Peyer's patch (tissue), 4 donors: ENCODE data around the gene RNF31.

Experiments
- CTCF ChIP-seq, 6 experiments: fragments of 450-650 bp in 4 of 6; fragments of 200-600 bp in 2 of 6; sonication (generic) in 1 of 6; IDR thresholded peaks; one replicate each; pipeline ENCODE4 v1.5.1; 2017 to 2019; ENCODE audit warnings: antibody characterized with exemption in 6 of 6, mild to moderate bottlenecking in 3 of 6, moderate library complexity in 1 of 6
- POLR2A ChIP-seq, 2 donors: fragments of 450-650 bp; IDR thresholded peaks; one replicate each; pipeline ENCODE4 v1.5.1; 2017; ENCODE audit warnings: antibody characterized with exemption in 2 of 2, mild to moderate bottlenecking in 2 of 2, moderate library complexity in 2 of 2

- no peak for TF ChIP-seq POLR2A (IDR thresholded peaks at IDR 0.05)
- TF ChIP-seq CTCF (IDR thresholded peaks at IDR 0.05): no peak
These were observed 24.9 kb upstream of the RNF31 start for GRCh38 chr14:24122416-24122815.
